H9 (cell line): ENCODE measurements around the gene RAB27A. TPM values are rescaled to one million over a fixed set of nuclear protein-coding genes. Genes with fewer than 3 reads are reported as not detected.

Experiments
- DNase-seq: peaks from one replicate; pipeline ENCODE4 v3.0.0-alpha.2; 2017
- H2AFZ ChIP-seq: one replicate; pipeline ENCODE4 v1.6.1; 2013; ENCODE audit warnings: mild to moderate bottlenecking, low read length, control low read depth, moderate library complexity
- H2AK5ac ChIP-seq: 2 replicates; pipeline ENCODE4 v1.6.1; 2013; ENCODE audit warnings: low read length, control low read depth, mixed read lengths; ENCODE audit not compliant: insufficient read length
- H2BK120ac ChIP-seq: one replicate; pipeline ENCODE4 v1.6.1; 2013; ENCODE audit warnings: low read depth, mild to moderate bottlenecking, low read length, control low read depth, inconsistent platforms; ENCODE audit not compliant: poor library complexity, severe bottlenecking
- H2BK12ac ChIP-seq: 2 replicates; pipeline ENCODE4 v1.6.1; 2013; ENCODE audit warnings: low read length, control low read depth, mixed read lengths, low read depth; ENCODE audit not compliant: insufficient read length
- H2BK15ac ChIP-seq: 2 replicates; pipeline ENCODE4 v1.6.1; 2013; ENCODE audit warnings: low read depth, low read length, control low read depth
- H2BK20ac ChIP-seq: one replicate; pipeline ENCODE4 v1.6.1; 2013; ENCODE audit warnings: low read depth, mild to moderate bottlenecking, low read length, control low read depth, inconsistent platforms; ENCODE audit not compliant: poor library complexity, severe bottlenecking
- H2BK5ac ChIP-seq: 2 replicates; pipeline ENCODE4 v1.6.1; 2013; ENCODE audit warnings: low read length, control low read depth, mixed read lengths; ENCODE audit not compliant: insufficient read length
- H3K14ac ChIP-seq: 2 replicates; pipeline ENCODE4 v1.6.1; 2013; ENCODE audit warnings: low read length, control low read depth; ENCODE audit not compliant: insufficient read depth
- H3K18ac ChIP-seq: 2 replicates; pipeline ENCODE4 v1.6.1; 2013; ENCODE audit warnings: low read depth, mild to moderate bottlenecking, mixed read lengths, low read length, control low read depth; ENCODE audit not compliant: insufficient read length
- H3K23ac ChIP-seq: 2 replicates; pipeline ENCODE4 v1.6.1; 2013; ENCODE audit warnings: low read length, control low read depth, mixed read lengths, low read depth; ENCODE audit not compliant: insufficient read length
- H3K23me2 ChIP-seq: 2 replicates; pipeline ENCODE4 v1.6.1; 2013; ENCODE audit warnings: low read depth, mild to moderate bottlenecking, mixed read lengths, low read length, control low read depth; ENCODE audit not compliant: insufficient read length, poor library complexity, severe bottlenecking
- H3K27ac ChIP-seq: 2 replicates; pipeline ENCODE4 v1.5.1; 2013; ENCODE audit warnings: low read length, control low read depth, mixed read lengths, low read depth; ENCODE audit not compliant: insufficient read length
- H3K27me3 ChIP-seq: 2 replicates; pipeline ENCODE4 v1.6.1; 2013; ENCODE audit warnings: low read length, control low read depth, inconsistent platforms; ENCODE audit not compliant: insufficient read depth
- H3K4ac ChIP-seq: 2 replicates; pipeline ENCODE4 v1.6.1; 2013; ENCODE audit warnings: low read depth, mild to moderate bottlenecking, control low read depth, inconsistent platforms, low read length, moderate library complexity
- H3K4me1 ChIP-seq: 2 replicates; pipeline ENCODE4 v1.6.1; 2013; ENCODE audit warnings: low read length, control low read depth, inconsistent platforms; ENCODE audit not compliant: insufficient read depth
- H3K4me2 ChIP-seq: 2 replicates; pipeline ENCODE4 v1.6.1; 2013; ENCODE audit warnings: low read length, control low read depth, mixed read lengths; ENCODE audit not compliant: insufficient read length, insufficient read depth
- H3K56ac ChIP-seq: 2 replicates; pipeline ENCODE4 v1.6.1; 2013; ENCODE audit warnings: low read depth, mild to moderate bottlenecking, mixed read lengths, low read length, control low read depth; ENCODE audit not compliant: insufficient read length
- H3K79me1 ChIP-seq: 2 replicates; pipeline ENCODE4 v1.6.1; 2013; ENCODE audit warnings: low read depth, mild to moderate bottlenecking, moderate library complexity, low read length, control low read depth, inconsistent platforms; ENCODE audit not compliant: insufficient read depth, poor library complexity, severe bottlenecking
- H3K79me2 ChIP-seq: 2 replicates; pipeline ENCODE4 v1.6.1; 2013; ENCODE audit warnings: low read length, control low read depth, inconsistent platforms; ENCODE audit not compliant: insufficient read depth
- H3K9ac ChIP-seq: 2 replicates; pipeline ENCODE4 v1.6.1; 2013; ENCODE audit warnings: low read length, control low read depth, mixed read lengths; ENCODE audit not compliant: insufficient read length; ENCODE audit errors: extremely low read depth
- H3K9me3 ChIP-seq: one replicate; pipeline ENCODE4 v1.6.1; 2013; ENCODE audit warnings: low read depth, low read length, inconsistent platforms; ENCODE audit not compliant: control insufficient read depth
- H3T11ph ChIP-seq: one replicate; pipeline ENCODE4 v1.6.1; 2013; ENCODE audit warnings: mild to moderate bottlenecking, low read length, control low read depth, inconsistent platforms
- H4K20me1 ChIP-seq: one replicate; pipeline ENCODE4 v1.6.1; 2013; ENCODE audit not compliant: control insufficient read depth, insufficient read length, insufficient read depth
- H4K5ac ChIP-seq: 2 replicates; pipeline ENCODE4 v1.6.1; 2013; ENCODE audit warnings: low read depth, mild to moderate bottlenecking, mixed read lengths, low read length, control low read depth; ENCODE audit not compliant: insufficient read length
- H4K8ac ChIP-seq: replicated peaks from 2 replicates; pipeline ENCODE4 v1.6.1; 2013; ENCODE audit warnings: low read length, control low read depth, mixed read lengths, low read depth; ENCODE audit not compliant: insufficient read length
- H4K91ac ChIP-seq: 2 replicates; pipeline ENCODE4 v1.6.1; 2013; ENCODE audit warnings: low read depth, mild to moderate bottlenecking, moderate library complexity, mixed read lengths, low read length, control low read depth; ENCODE audit not compliant: insufficient read length
- H3K27ac Mint-ChIP-seq, 3 experiments: 2 replicates in 2 of 3; 3 replicates in 1 of 3; pipeline ENCODE4 v1.8.0; 2020 to 2021; ENCODE audit warnings: mixed read lengths in 3 of 3, mild to moderate bottlenecking in 1 of 3, moderate library complexity in 1 of 3
- H3K27me3 Mint-ChIP-seq: 2 replicates; pipeline ENCODE4 v1.8.0; 2021; ENCODE audit warnings: low read depth, mild to moderate bottlenecking, moderate library complexity, mixed read lengths
- H3K36me3 Mint-ChIP-seq, 3 experiments: 2 replicates in 2 of 3; 3 replicates in 1 of 3; pipeline ENCODE4 v1.8.0; 2020 to 2021; ENCODE audit warnings: low read depth in 3 of 3, mixed read lengths in 3 of 3; ENCODE audit not compliant: insufficient read depth in 1 of 3
- H3K4me1 Mint-ChIP-seq, 2 experiments: 2 replicates each; pipeline ENCODE4 v1.8.0; 2020; ENCODE audit warnings: mixed read lengths in 2 of 2
- H3K4me3 Mint-ChIP-seq, 2 experiments: 2 replicates in 1 of 2; 3 replicates in 1 of 2; pipeline ENCODE4 v1.8.0; 2020 to 2021; ENCODE audit warnings: mild to moderate bottlenecking in 2 of 2, mixed read lengths in 2 of 2, moderate library complexity in 1 of 2
- H3K9me3 Mint-ChIP-seq, 2 experiments: 2 replicates in 1 of 2; 3 replicates in 1 of 2; pipeline ENCODE4 v1.8.0; 2020; ENCODE audit warnings: mild to moderate bottlenecking in 2 of 2, mixed read lengths in 2 of 2, moderate library complexity in 1 of 2
- CTCF ChIP-seq: fragments of 200-600 bp; sonication (generic); conservative IDR thresholded peaks from 3 replicates; pipeline ENCODE4 v1.8.0; 2021; ENCODE audit warnings: antibody characterized with exemption, mild to moderate bottlenecking
- WGBS: extraction: QIAGEN DNeasy Blood & Tissue Kit; methylation state at CpG from one replicate; pipeline ENCODE4 v1.1.7; 2013; ENCODE audit warnings: missing lambda C conversion rate, low lambda C conversion rate, mixed read lengths; ENCODE audit not compliant: insufficient read length; ENCODE audit errors: extremely low coverage; 5-methylcytosine and 5-hydroxymethylcytosine counted together
- total RNA-seq: library from RNA; stranded (reverse); gene quantifications from 2 replicates; pipeline ENCODE4 v1.2.1, GENCODE V29; 2021

RAB27A gene
- total RNA-seq, 1 experiment from 2014 or later = 6.8 TPM

DNA sequence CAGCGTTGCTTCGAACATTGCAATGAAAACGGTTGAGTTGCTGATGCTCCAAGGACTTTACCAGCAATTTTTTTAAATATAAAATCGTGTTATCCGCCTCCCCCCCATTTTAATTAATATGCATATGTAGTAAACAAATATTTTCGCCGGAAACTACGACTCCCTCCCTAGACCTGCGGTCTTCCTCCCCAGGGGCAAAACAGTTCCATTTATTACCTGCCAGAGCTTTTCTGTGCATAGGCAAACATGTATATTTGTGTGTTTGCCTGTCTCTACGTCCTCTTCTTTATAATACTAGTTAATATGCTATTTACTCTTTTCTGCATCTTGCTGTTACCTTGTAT is 92.3 kb downstream of the RAB27A start:
- H3K27me3 Mint-ChIP-seq = no peaks in the 10 kb centered on the region

More for the DNA sequence above, 92.3 kb downstream of the RAB27A start:
- Histone ChIP-seq H2AK5ac (no peak overlapping the region), H3K9me3 (no peaks in the 10 kb centered on the region), H4K8ac (no peak overlapping the region), H3K27me3 (no peaks in the 10 kb centered on the region), H2BK120ac (no peak overlapping the region), H3K18ac (no peak overlapping the region), H3K4me2 (peak overlapping the region; percentile 59), H2BK20ac (no peak overlapping the region), H3K9ac (peak overlapping the region; percentile 88), H3K79me1 (peaks cover 3% of the 10 kb centered on the region), H2BK15ac (no peak overlapping the region), H3K27ac (peak overlapping the region; percentile 73), H4K5ac (no peak overlapping the region), H3K79me2 (peaks cover 33% of the 10 kb centered on the region), H3K23ac (no peak overlapping the region), H4K91ac (no peak overlapping the region), H3K56ac (no peak overlapping the region), H3T11ph (no peak overlapping the region), H4K20me1 (no peaks in the 10 kb centered on the region), H3K14ac (no peak overlapping the region), H2BK12ac (no peak overlapping the region), H3K4me1 (no peaks in the 10 kb centered on the region), H2BK5ac (no peak overlapping the region), H2AFZ (peak overlapping the region; percentile 42), H3K4ac (no peak overlapping the region), H3K23me2 (peaks cover 3% of the 10 kb centered on the region)
- peaks cover 9 to 11% of the 10 kb centered on the region in 2 experiments; a peak in 4 of 5 replicates for H3K9me3 Mint-ChIP-seq
- no peak; the same call in 2 of the 3 replicates for TF ChIP-seq CTCF
- H3K4me1 Mint-ChIP-seq = peaks cover 0 to 3% of the 10 kb centered on the region in 2 experiments; a peak in 2 of 4 replicates
- DNase-seq = no peak
- peaks cover under 1 to 21% (median 11%) of the 10 kb centered on the region in 3 experiments; a peak in 5 of 7 replicates for H3K36me3 Mint-ChIP-seq
- no peak overlapping the region for H3K27ac Mint-ChIP-seq
- WGBS = no CpG with 5 or more reads among the region's 10 CpGs
- no peak overlapping the region for H3K4me3 Mint-ChIP-seq
